K562 (cell line): Measurements from ENCODE around the gene CALML4.

Source experiments
- CBFB ChIP-seq: sonication (generic); formaldehyde crosslinking; IDR thresholded peaks from 2 replicates; pipeline ENCODE4 v1.4.0; 2020; ENCODE audit warnings: mild to moderate bottlenecking, missing genetic modification reagents
- CTCF ChIP-seq, 3 experiments: IDR thresholded peaks in 2 of 3; conservative IDR thresholded peaks in 1 of 3; 2 replicates each; pipeline ENCODE4 v1.5.1; 2011 to 2012; ENCODE audit warnings: low read length in 3 of 3, mild to moderate bottlenecking in 3 of 3, control low read depth in 2 of 3, improper control_type of control experiment in 1 of 3, inconsistent platforms in 1 of 3, low read depth in 1 of 3, mixed read lengths in 1 of 3, moderate library complexity in 1 of 3; ENCODE audit not compliant: insufficient read depth in 2 of 3
- GTF2A2 ChIP-seq: IDR thresholded peaks from 2 replicates; pipeline ENCODE4 v1.6.1; 2016; ENCODE audit warnings: mild to moderate bottlenecking, missing genetic modification characterization, missing compliant biosample characterization
- POLR2A ChIP-seq: fragments of 450-650 bp; conservative IDR thresholded peaks from 2 replicates; pipeline ENCODE4 v1.6.1; 2016

GRCh38 chr15:68154923-68155559 is 50.1 kb downstream of the CALML4 start:
- TF ChIP-seq GTF2A2 (tag) (no peak), CBFB (CRISPR knock-in tag) (no peak), CTCF (IDR thresholded peaks at IDR 0.05 in 2 of 3, conservative IDR thresholded peaks at IDR 0.05 in 1 of 3; ENCODE audit: insufficient read depth in 2 of 3, low read depth in 1 of 3, low read length in 3 of 3) (peak; percentile 56 to 79 (median 58)), POLR2A (no peak)
